Smooth muscle cell (in vitro differentiated cells): ENCODE data around the gene CHRM5. TPM values are rescaled to one million over a fixed set of nuclear protein-coding genes. Genes with fewer than 3 reads are reported as not detected.

ENCODE experiments used
- DNase-seq: peaks from one replicate; lab custom pipeline; 2025; ENCODE audit not compliant: unreplicated experiment; lab: John Stamatoyannopoulos, UW
- H2AFZ ChIP-seq: fragments of 200-600 bp; sonication (generic); 2 replicates; pipeline ENCODE4 v1.6.0; 2016; ENCODE audit warnings: antibody characterized with exemption, low read depth, mild to moderate bottlenecking
- H3F3A ChIP-seq: fragments of 200-600 bp; sonication (generic); 2 replicates; pipeline ENCODE4 v1.6.0; 2017; ENCODE audit warnings: antibody characterized with exemption, low read depth
- H3K27ac ChIP-seq: fragments of 200-600 bp; sonication (generic); 2 replicates; pipeline ENCODE4 v1.5.1; 2016; ENCODE audit warnings: low read depth, mild to moderate bottlenecking
- H3K27me3 ChIP-seq: fragments of 200-600 bp; sonication (generic); 2 replicates; pipeline ENCODE4 v1.6.1; 2016; ENCODE audit warnings: low read depth, mild to moderate bottlenecking
- H3K36me3 ChIP-seq: fragments of 200-600 bp; sonication (generic); 2 replicates; pipeline ENCODE4 v1.5.1; 2016; ENCODE audit warnings: low read depth
- H3K4me1 ChIP-seq: fragments of 200-600 bp; sonication (generic); 2 replicates; pipeline ENCODE4 v1.5.1; 2016; ENCODE audit warnings: low read depth
- H3K4me2 ChIP-seq: fragments of 200-600 bp; sonication (generic); 2 replicates; pipeline ENCODE4 v1.6.0; 2016; ENCODE audit warnings: mild to moderate bottlenecking
- H3K4me3 ChIP-seq: fragments of 200-600 bp; sonication (generic); 2 replicates; pipeline ENCODE4 v1.5.1; 2016; ENCODE audit warnings: mild to moderate bottlenecking
- H3K79me2 ChIP-seq: fragments of 200-600 bp; sonication (generic); 2 replicates; pipeline ENCODE4 v1.6.0; 2016; ENCODE audit warnings: low read depth, mild to moderate bottlenecking
- H3K9ac ChIP-seq: fragments of 200-600 bp; sonication (generic); 2 replicates; pipeline ENCODE4 v1.6.0; 2016; ENCODE audit warnings: low read depth
- H3K9me3 ChIP-seq: fragments of 200-600 bp; sonication (generic); replicated peaks from 2 replicates; pipeline ENCODE4 v1.5.1; 2016; ENCODE audit warnings: low read depth
- H4K20me1 ChIP-seq: fragments of 200-600 bp; sonication (generic); 2 replicates; pipeline ENCODE4 v1.6.0; 2016; ENCODE audit warnings: low read depth
- CTCF ChIP-seq: fragments of 200-600 bp; sonication (generic); IDR thresholded peaks from 2 replicates; pipeline ENCODE4 v1.5.1; 2017; ENCODE audit warnings: borderline replicate concordance, mild to moderate bottlenecking, antibody characterized with exemption; ENCODE audit not compliant: insufficient read depth, poor library complexity, severe bottlenecking
- WGBS: methylation state at CpG from one replicate; pipeline ENCODE4 v1.1.7; 2016; ENCODE audit warnings: low lambda C conversion rate; 5-methylcytosine and 5-hydroxymethylcytosine counted together
- polyA plus RNA-seq: library from polyadenylated mRNA; unstranded; fragments of >200 nt; fragmentation: Nextera tagmentation; extraction: Ambion mirVana; gene quantifications from 2 replicates; pipeline ENCODE4 v1.2.1, GENCODE V29; 2016
- total RNA-seq: library from RNA; depleted of rRNA; stranded (reverse); fragments of >200 nt; gene quantifications from 2 replicates; pipeline ENCODE4 v1.2.3, GENCODE V29; 2014

The CHRM5 gene
- total and polyA plus RNA-seq, 2 experiments from 2014 or later = 0.05 TPM; not detected in 1

GRCh38 chr15:34116620-34117019 is 148.3 kb downstream of the CHRM5 start:
- Histone ChIP-seq H3K4me1 (no peaks in the 10 kb centered on the region), H2AFZ (no peak overlapping the region), H3K9me3 (no peaks in the 10 kb centered on the region), H4K20me1 (no peaks in the 10 kb centered on the region), H3K79me2 (no peaks in the 10 kb centered on the region), H3K4me2 (no peak overlapping the region), H3K9ac (no peak overlapping the region), H3K27ac (no peak overlapping the region), H3K4me3 (no peak overlapping the region), H3K36me3 (no peaks in the 10 kb centered on the region), H3F3A (no peaks in the 10 kb centered on the region), H3K27me3 (no peaks in the 10 kb centered on the region)
- no peak for TF ChIP-seq CTCF
- WGBS = 77% methylated on average over 2 of the region's 2 CpGs
- no peak for DNase-seq

Other genes starting within 250 kb of the CHRM5 start
- 8.2 and 10.6 TPM in 2 replicates for gene AVEN, start 70.7 kb downstream of the CHRM5 start, total RNA-seq
- 15.2 and 15.7 TPM in 2 replicates for gene AVEN, start 70.7 kb downstream of the CHRM5 start, polyA plus RNA-seq
- gene EMC7, start 133.4 kb downstream of the CHRM5 start, total RNA-seq = 60.6 and 84.2 TPM in 2 replicates
- 201 and 218 TPM in 2 replicates for gene EMC7, start 133.4 kb downstream of the CHRM5 start, polyA plus RNA-seq
- gene PGBD4, start 133.6 kb downstream of the CHRM5 start, total RNA-seq = 0.81 and 1.3 TPM in 2 replicates
- gene PGBD4, start 133.6 kb downstream of the CHRM5 start, polyA plus RNA-seq = 0.20 and 0.62 TPM in 2 replicates
- 91.8 and 145 TPM in 2 replicates for gene KATNBL1, start 241.6 kb downstream of the CHRM5 start, total RNA-seq
- gene KATNBL1, start 241.6 kb downstream of the CHRM5 start, polyA plus RNA-seq = 62.3 and 65.5 TPM in 2 replicates